ENCODE results near the gene FATE1.

Gene FATE1

GRCh38 chrX:151711787-151712186, 4.0 kb upstream of the FATE1 start:
- H3K27ac ChIP-seq = no peak overlapping the region
- no peaks in the 10 kb centered on the region for H3K36me3 ChIP-seq (ENCODE audit: insufficient read depth)
- H4K20me1 ChIP-seq (ENCODE audit: insufficient read depth) = no peaks in the 10 kb centered on the region
- H3K9ac ChIP-seq = no peak overlapping the region
- no peaks in the 10 kb centered on the region for H3K27me3 ChIP-seq (ENCODE audit: insufficient read depth, low read depth)
- no peak overlapping the region for H3K4me2 ChIP-seq
- TF ChIP-seq CTCF (conservative IDR thresholded peaks at IDR 0.05; ENCODE audit: low read depth, low read length) = no peak
- no peak overlapping the region for H3K4me3 ChIP-seq (IDR thresholded peaks at IDR 0.05; ENCODE audit: insufficient read depth, low read depth, low read length)
- H3K79me2 ChIP-seq (ENCODE audit: insufficient read depth, low read depth) = no peaks in the 10 kb centered on the region
- no peak overlapping the region for H2AFZ ChIP-seq (ENCODE audit: low read depth)
- H3K4me1 ChIP-seq (ENCODE audit: low read depth, poor library complexity, severe bottlenecking) = no peaks in the 10 kb centered on the region

GRCh38 chrX:151712253-151712652, 3.6 kb upstream of the FATE1 start:
- no peak overlapping the region for H3K4me2 ChIP-seq
- TF ChIP-seq CTCF (conservative IDR thresholded peaks at IDR 0.05; ENCODE audit: low read depth, low read length) = no peak
- H3K27me3 ChIP-seq (ENCODE audit: insufficient read depth, low read depth) = no peaks in the 10 kb centered on the region
- H2AFZ ChIP-seq (ENCODE audit: low read depth) = no peak overlapping the region
- no peak overlapping the region for H3K9ac ChIP-seq
- no peaks in the 10 kb centered on the region for H3K36me3 ChIP-seq (ENCODE audit: insufficient read depth)
- H3K27ac ChIP-seq = no peak overlapping the region
- no peak overlapping the region for H3K4me3 ChIP-seq (IDR thresholded peaks at IDR 0.05; ENCODE audit: insufficient read depth, low read depth, low read length)
- H4K20me1 ChIP-seq (ENCODE audit: insufficient read depth) = no peaks in the 10 kb centered on the region
- H3K4me1 ChIP-seq (ENCODE audit: low read depth, poor library complexity, severe bottlenecking) = no peaks in the 10 kb centered on the region
- no peaks in the 10 kb centered on the region for H3K79me2 ChIP-seq (ENCODE audit: insufficient read depth, low read depth)

- Histone ChIP-seq H3K36me3 (ENCODE audit: insufficient read depth) (no peaks in the 10 kb centered on the region), H3K27me3 (ENCODE audit: insufficient read depth, low read depth) (no peaks in the 10 kb centered on the region), H2AFZ (ENCODE audit: low read depth) (no peak overlapping the region)
These were observed 2.0 kb upstream of the FATE1 start for GRCh38 chrX:151713849-151714248.

GRCh38 chrX:151714362-151714761, 1.5 kb upstream of the FATE1 start:
- H2AFZ ChIP-seq (ENCODE audit: low read depth) = no peak overlapping the region

More at GRCh38 chrX:151713849-151714248, 2.0 kb upstream of the FATE1 start:
- Histone ChIP-seq H3K27ac (no peak overlapping the region), H4K20me1 (ENCODE audit: insufficient read depth) (no peaks in the 10 kb centered on the region), H3K4me1 (ENCODE audit: low read depth, poor library complexity, severe bottlenecking) (no peaks in the 10 kb centered on the region), H3K4me3 (IDR thresholded peaks at IDR 0.05; ENCODE audit: insufficient read depth, low read depth, low read length) (no peak overlapping the region), H3K4me2 (no peak overlapping the region), H3K79me2 (ENCODE audit: insufficient read depth, low read depth) (no peaks in the 10 kb centered on the region), H3K9ac (no peak overlapping the region)
- peak; percentile 56 for TF ChIP-seq CTCF (conservative IDR thresholded peaks at IDR 0.05; ENCODE audit: low read depth, low read length)

More at GRCh38 chrX:151714362-151714761, 1.5 kb upstream of the FATE1 start:
- no peak overlapping the region for H3K4me2 ChIP-seq
- no peaks in the 10 kb centered on the region for H3K27me3 ChIP-seq (ENCODE audit: insufficient read depth, low read depth)
- H3K27ac ChIP-seq = no peak overlapping the region
- H3K9ac ChIP-seq = no peak overlapping the region
- no peaks in the 10 kb centered on the region for H3K36me3 ChIP-seq (ENCODE audit: insufficient read depth)
- no peak for TF ChIP-seq CTCF (conservative IDR thresholded peaks at IDR 0.05; ENCODE audit: low read depth, low read length)
- no peak overlapping the region for H3K4me3 ChIP-seq (IDR thresholded peaks at IDR 0.05; ENCODE audit: insufficient read depth, low read depth, low read length)
- H4K20me1 ChIP-seq (ENCODE audit: insufficient read depth) = no peaks in the 10 kb centered on the region
- H3K79me2 ChIP-seq (ENCODE audit: insufficient read depth, low read depth) = no peaks in the 10 kb centered on the region
- H3K4me1 ChIP-seq (ENCODE audit: low read depth, poor library complexity, severe bottlenecking) = no peaks in the 10 kb centered on the region

All from KMS-11 (cell line).